Hepatocyte (in vitro differentiated cells): ENCODE results near the gene FNDC3B. TPM values are rescaled to one million over a fixed set of nuclear protein-coding genes. Genes with fewer than 3 reads are reported as not detected.

Experiments used
- DNase-seq: peaks from one replicate; pipeline ENCODE4 v3.0.0-alpha.2; 2016; ENCODE audit warnings: low spot score
- H2AFZ ChIP-seq: fragments of 200-600 bp; sonication (generic); 2 replicates; pipeline ENCODE4 v1.6.0; 2016; ENCODE audit warnings: antibody characterized with exemption, mild to moderate bottlenecking
- H3K27ac ChIP-seq: fragments of 200-600 bp; sonication (generic); 2 replicates; pipeline ENCODE4 v1.5.1; 2016; ENCODE audit warnings: mild to moderate bottlenecking
- H3K27me3 ChIP-seq: fragments of 200-600 bp; sonication (generic); 2 replicates; pipeline ENCODE4 v1.6.1; 2016
- H3K36me3 ChIP-seq: fragments of 200-600 bp; sonication (generic); replicated peaks from 2 replicates; pipeline ENCODE4 v1.5.1; 2016; ENCODE audit warnings: low read depth; ENCODE audit not compliant: insufficient read depth
- H3K4me1 ChIP-seq: fragments of 200-600 bp; sonication (generic); 2 replicates; pipeline ENCODE4 v1.5.1; 2016; ENCODE audit warnings: mild to moderate bottlenecking, moderate library complexity; ENCODE audit not compliant: insufficient read depth
- H3K4me2 ChIP-seq: fragments of 200-600 bp; sonication (generic); 2 replicates; pipeline ENCODE4 v1.6.0; 2016
- H3K4me3 ChIP-seq: fragments of 200-600 bp; sonication (generic); 2 replicates; pipeline ENCODE4 v1.5.1; 2016; ENCODE audit warnings: mild to moderate bottlenecking
- H3K79me2 ChIP-seq: fragments of 200-600 bp; sonication (generic); 2 replicates; pipeline ENCODE4 v1.6.0; 2017; ENCODE audit warnings: mild to moderate bottlenecking
- H3K9me2 ChIP-seq: fragments of 200-600 bp; sonication (generic); replicated peaks from 2 replicates; pipeline ENCODE4 v1.6.0; 2017; ENCODE audit warnings: mild to moderate bottlenecking; ENCODE audit not compliant: insufficient read depth
- H3K9me3 ChIP-seq: fragments of 200-600 bp; sonication (generic); 2 replicates; pipeline ENCODE4 v1.5.1; 2016; ENCODE audit warnings: low read depth, mild to moderate bottlenecking
- H4K20me1 ChIP-seq: fragments of 200-600 bp; sonication (generic); 2 replicates; pipeline ENCODE4 v1.6.0; 2016; ENCODE audit warnings: mild to moderate bottlenecking; ENCODE audit not compliant: insufficient read depth, poor library complexity, severe bottlenecking
- CTCF ChIP-seq: fragments of 200-600 bp; sonication (generic); IDR thresholded peaks from 2 replicates; pipeline ENCODE4 v1.5.1; 2016; ENCODE audit warnings: antibody characterized with exemption, mild to moderate bottlenecking; ENCODE audit not compliant: poor library complexity
- EZH2 ChIP-seq: fragments of 200-600 bp; sonication (generic); IDR thresholded peaks from 2 replicates; pipeline ENCODE4 v1.6.1; 2016; ENCODE audit warnings: antibody characterized with exemption, mild to moderate bottlenecking, borderline replicate concordance
- EZH2phosphoT487 ChIP-seq: fragments of 200-600 bp; sonication (generic); IDR thresholded peaks from one replicate; pipeline ENCODE4 v1.6.1; 2018; ENCODE audit warnings: antibody characterized with exemption, mild to moderate bottlenecking, low read depth, moderate library complexity; ENCODE audit not compliant: unreplicated experiment, severe bottlenecking
- WGBS: methylation state at CpG from one replicate; pipeline ENCODE4 v1.1.6; 2016; ENCODE audit warnings: low lambda C conversion rate; ENCODE audit errors: missing lambda C conversion rate; 5-methylcytosine and 5-hydroxymethylcytosine counted together
- polyA plus RNA-seq: library from polyadenylated mRNA; unstranded; fragments of >200 nt; fragmentation: Nextera tagmentation; extraction: Ambion mirVana; gene quantifications from 2 replicates; pipeline ENCODE4 v1.2.1, GENCODE V29; 2016
- total RNA-seq: library from RNA; depleted of rRNA; stranded (reverse); fragments of >200 nt; gene quantifications from 2 replicates; pipeline ENCODE4 v1.2.3, GENCODE V29; 2014

Gene FNDC3B
- total and polyA plus RNA-seq, 2 experiments from 2014 or later = 61.2 to 113 TPM

DNA sequence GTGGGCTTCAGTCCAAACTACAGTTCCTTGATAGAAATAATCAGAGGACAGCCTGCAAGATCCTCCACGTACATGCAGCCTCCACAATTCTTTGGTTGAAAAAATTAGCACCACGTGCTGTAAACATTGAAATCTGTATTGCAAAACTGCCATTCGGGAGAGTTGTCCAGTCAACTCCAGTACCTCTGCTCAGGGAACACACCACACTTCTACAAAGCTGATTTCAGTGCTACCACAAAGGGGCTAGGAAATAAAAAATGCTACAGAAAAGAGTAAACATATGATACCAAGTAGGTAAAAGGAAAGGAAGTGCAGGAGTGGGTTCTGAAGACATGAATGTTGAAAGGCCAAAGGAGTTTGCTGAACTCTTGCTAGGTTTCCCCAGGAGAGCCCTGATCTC lies 368.5 kb downstream of the FNDC3B start:
- 94% methylated on average over 3 of the region's 3 CpGs for WGBS

GRCh38 chr3:172410702-172411477 lies 371.5 kb downstream of the FNDC3B start:
- WGBS = 95% methylated on average over 13 of the region's 13 CpGs
- H4K20me1 ChIP-seq = no peaks in the 10 kb centered on the region
- no peaks in the 10 kb centered on the region for H3K9me3 ChIP-seq
- H3K27ac ChIP-seq = no peak overlapping the region
- no peaks in the 10 kb centered on the region for H3K79me2 ChIP-seq
- H3K4me2 ChIP-seq = no peak overlapping the region
- H3K36me3 ChIP-seq = no peaks in the 10 kb centered on the region
- H3K27me3 ChIP-seq = no peaks in the 10 kb centered on the region
- no peak for DNase-seq
- no peaks in the 10 kb centered on the region for H3K9me2 ChIP-seq
- TF ChIP-seq EZH2phosphoT487 = no peak
- no peak for TF ChIP-seq EZH2
- TF ChIP-seq CTCF = no peak
- H3K4me1 ChIP-seq = no peaks in the 10 kb centered on the region
- no peak overlapping the region for H3K4me3 ChIP-seq
- H2AFZ ChIP-seq = no peak overlapping the region

More for the DNA sequence above, 368.5 kb downstream of the FNDC3B start:
- Histone ChIP-seq H3K79me2 (no peaks in the 10 kb centered on the region), H4K20me1 (no peaks in the 10 kb centered on the region), H3K4me2 (no peak overlapping the region), H3K4me1 (no peaks in the 10 kb centered on the region), H3K27ac (no peak overlapping the region), H2AFZ (no peak overlapping the region), H3K36me3 (no peaks in the 10 kb centered on the region), H3K9me2 (no peaks in the 10 kb centered on the region), H3K27me3 (no peaks in the 10 kb centered on the region), H3K9me3 (no peaks in the 10 kb centered on the region), H3K4me3 (no peak overlapping the region)
- TF ChIP-seq CTCF (no peak), EZH2 (no peak)
- DNase-seq = no peak

DNA sequence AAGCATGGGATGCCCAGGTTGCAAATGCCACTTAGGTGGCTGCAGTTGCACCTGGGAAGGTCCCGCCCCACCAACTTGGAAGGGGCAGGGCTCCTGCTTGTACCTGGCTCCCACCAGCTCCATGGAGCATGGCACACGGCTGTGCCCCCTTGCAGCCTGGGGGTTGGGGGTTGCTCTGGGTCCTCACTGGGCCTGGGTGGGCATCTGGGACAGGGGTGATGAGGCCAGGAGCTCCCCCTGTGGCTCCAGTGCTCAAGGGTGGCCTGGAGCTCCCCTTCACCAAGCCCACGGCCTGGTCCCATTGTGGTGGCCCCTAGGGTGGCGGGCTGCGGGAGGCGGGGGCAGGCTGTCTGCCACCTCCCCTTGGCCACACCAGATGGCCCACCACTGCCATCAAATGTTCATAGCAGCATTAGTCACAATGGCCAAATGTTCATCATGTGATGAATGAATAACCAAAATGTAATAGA lies 372.1 kb downstream of the FNDC3B start:
- no peak for DNase-seq
- H3K4me2 ChIP-seq = no peak overlapping the region
- TF ChIP-seq EZH2 (no peak), CTCF (no peak), EZH2phosphoT487 (no peak)
- H3K9me3 ChIP-seq = no peaks in the 10 kb centered on the region
- no peaks in the 10 kb centered on the region for H3K9me2 ChIP-seq
- no peaks in the 10 kb centered on the region for H3K36me3 ChIP-seq
- no peaks in the 10 kb centered on the region for H3K27me3 ChIP-seq
- H3K4me3 ChIP-seq = no peak overlapping the region
- no peaks in the 10 kb centered on the region for H3K79me2 ChIP-seq
- H2AFZ ChIP-seq = no peak overlapping the region
- H4K20me1 ChIP-seq = no peaks in the 10 kb centered on the region
- 91% methylated on average over 6 of the region's 6 CpGs for WGBS
- H3K27ac ChIP-seq = no peak overlapping the region
- no peaks in the 10 kb centered on the region for H3K4me1 ChIP-seq
